Measurements from ENCODE around the gene CD36.

DNA sequence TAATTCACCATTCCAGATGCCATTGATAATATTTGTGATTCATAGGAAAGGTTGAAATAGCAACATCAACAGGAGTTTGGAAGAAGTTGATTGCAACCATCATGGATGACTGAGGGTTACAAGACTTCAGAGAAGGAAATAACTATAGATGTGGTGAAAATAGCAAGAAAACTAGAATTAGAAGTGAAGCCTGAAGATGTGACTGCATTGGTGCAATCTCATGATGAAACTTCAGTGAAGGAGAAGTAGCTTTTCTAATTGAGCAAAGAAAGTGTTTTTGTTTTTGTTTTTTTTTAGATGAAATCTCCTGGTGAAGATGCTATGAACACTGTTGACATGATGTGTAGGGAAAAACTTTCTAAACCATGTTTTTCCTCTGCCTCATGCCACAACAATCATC lies 18.7 kb upstream of the CD36 start:
- TF ChIP-seq, protein P1, sequence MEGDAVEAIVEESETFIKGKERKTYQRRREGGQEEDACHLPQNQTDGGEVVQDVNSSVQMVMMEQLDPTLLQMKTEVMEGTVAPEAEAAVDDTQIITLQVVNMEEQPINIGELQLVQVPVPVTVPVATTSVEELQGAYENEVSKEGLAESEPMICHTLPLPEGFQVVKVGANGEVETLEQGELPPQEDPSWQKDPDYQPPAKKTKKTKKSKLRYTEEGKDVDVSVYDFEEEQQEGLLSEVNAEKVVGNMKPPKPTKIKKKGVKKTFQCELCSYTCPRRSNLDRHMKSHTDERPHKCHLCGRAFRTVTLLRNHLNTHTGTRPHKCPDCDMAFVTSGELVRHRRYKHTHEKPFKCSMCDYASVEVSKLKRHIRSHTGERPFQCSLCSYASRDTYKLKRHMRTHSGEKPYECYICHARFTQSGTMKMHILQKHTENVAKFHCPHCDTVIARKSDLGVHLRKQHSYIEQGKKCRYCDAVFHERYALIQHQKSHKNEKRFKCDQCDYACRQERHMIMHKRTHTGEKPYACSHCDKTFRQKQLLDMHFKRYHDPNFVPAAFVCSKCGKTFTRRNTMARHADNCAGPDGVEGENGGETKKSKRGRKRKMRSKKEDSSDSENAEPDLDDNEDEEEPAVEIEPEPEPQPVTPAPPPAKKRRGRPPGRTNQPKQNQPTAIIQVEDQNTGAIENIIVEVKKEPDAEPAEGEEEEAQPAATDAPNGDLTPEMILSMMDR (IDR thresholded peaks at IDR 0.05): no peak
- no peak for TF ChIP-seq POLR2A (IDR thresholded peaks at IDR 0.05)

All from esophagus squamous epithelium (tissue), 4 donors.